Measurements from ENCODE around the gene FLT3LG.
A peak's percentile ranks its signal among the peaks of the same experiment; 100 is the strongest.

Gene FLT3LG

DNA sequence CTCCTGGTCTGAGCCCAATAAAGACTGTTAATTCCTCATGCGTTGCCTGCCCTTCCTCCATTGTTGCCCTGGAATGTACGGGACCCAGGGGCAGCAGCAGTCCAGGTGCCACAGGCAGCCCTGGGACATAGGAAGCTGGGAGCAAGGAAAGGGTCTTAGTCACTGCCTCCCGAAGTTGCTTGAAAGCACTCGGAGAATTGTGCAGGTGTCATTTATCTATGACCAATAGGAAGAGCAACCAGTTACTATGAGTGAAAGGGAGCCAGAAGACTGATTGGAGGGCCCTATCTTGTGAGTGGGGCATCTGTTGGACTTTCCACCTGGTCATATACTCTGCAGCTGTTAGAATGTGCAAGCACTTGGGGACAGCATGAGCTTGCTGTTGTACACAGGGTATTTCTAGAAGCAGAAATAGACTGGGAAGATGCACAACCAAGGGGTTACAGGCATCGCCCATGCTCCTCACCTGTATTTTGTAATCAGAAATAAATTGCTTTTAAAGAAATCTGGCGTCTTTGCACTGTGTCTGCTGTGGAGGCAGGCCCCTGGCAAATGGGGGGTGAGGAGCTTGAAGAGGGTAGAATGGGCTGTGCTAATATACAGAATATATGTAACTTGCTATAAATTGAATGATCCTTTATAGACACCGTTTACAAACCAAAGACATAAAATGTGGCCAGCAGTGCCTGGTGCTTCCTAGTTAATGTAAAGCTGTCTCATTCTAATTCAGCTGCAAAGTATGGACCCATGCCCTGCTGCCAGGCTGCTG, 18.0 kb downstream of the FLT3LG start:
- Histone ChIP-seq H3K4me3 (ENCODE audit: low read depth, low read length) (no peak overlapping the region), H3K27ac (ENCODE audit: low read depth, low read length) (no peak overlapping the region), H3K4me1 (ENCODE audit: control insufficient read depth, insufficient read depth, low read length) (0 out of 2 replicates have a peak, but pooled peaks cover under 1% of the 10 kb centered on the region), H3K9me3 (ENCODE audit: control insufficient read depth, insufficient read depth, low read depth, low read length) (no peaks in the 10 kb centered on the region), H3K27me3 (ENCODE audit: control insufficient read depth, insufficient read depth, low read length) (no peaks in the 10 kb centered on the region), H3K9ac (ENCODE audit: low read length) (no peak overlapping the region), H3K36me3 (ENCODE audit: control insufficient read depth, insufficient read depth, low read length) (peaks cover 58% of the 10 kb centered on the region)

DNA sequence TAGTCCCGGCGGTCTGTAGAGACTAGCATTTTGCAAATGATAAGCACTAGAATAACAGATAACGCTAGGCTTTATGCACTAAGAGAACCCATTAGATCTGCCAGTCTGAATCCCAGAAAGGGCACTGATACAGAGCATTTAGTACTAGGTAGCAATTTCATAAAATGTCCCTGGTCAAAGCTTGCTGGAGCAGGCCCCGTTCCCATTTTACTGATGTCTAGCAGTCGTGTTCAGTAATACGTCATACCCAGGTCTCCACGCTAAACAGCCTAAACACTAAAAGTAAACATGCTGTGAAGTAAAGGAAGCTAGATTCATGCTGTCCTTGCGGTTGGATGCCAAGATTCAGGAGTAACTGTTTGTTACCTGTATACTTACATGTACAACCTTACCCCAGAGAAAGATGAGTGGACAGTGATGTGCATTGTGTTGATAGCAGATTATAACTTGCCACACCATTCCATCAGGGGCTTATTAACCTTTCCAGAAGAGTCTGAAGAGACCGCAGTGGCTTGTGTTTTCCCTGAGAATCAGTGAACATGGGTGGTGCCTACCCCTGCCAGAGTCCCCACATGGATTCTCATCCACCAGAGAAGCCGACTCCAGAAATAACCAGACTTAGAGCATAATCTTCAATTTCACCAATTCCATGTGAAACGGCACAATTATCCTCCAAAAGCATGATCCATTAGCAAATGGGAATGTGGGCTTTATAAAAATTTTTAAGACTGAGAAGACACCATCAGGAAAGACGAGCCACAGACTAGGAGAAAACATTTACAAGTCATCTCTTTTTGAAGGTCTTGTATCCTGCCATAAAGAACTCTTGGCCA, 18.8 kb downstream of the FLT3LG start:
- Histone ChIP-seq H3K9me3 (ENCODE audit: control insufficient read depth, insufficient read depth, low read depth, low read length) (no peaks in the 10 kb centered on the region), H3K9ac (ENCODE audit: low read length) (peak overlapping the region; percentile 5), H3K36me3 (ENCODE audit: control insufficient read depth, insufficient read depth, low read length) (peaks cover 64% of the 10 kb centered on the region), H3K27ac (ENCODE audit: low read depth, low read length) (no peak overlapping the region), H3K27me3 (ENCODE audit: control insufficient read depth, insufficient read depth, low read length) (no peaks in the 10 kb centered on the region), H3K4me3 (ENCODE audit: low read depth, low read length) (no peak overlapping the region), H3K4me1 (ENCODE audit: control insufficient read depth, insufficient read depth, low read length) (peaks cover 8% of the 10 kb centered on the region)

DNA sequence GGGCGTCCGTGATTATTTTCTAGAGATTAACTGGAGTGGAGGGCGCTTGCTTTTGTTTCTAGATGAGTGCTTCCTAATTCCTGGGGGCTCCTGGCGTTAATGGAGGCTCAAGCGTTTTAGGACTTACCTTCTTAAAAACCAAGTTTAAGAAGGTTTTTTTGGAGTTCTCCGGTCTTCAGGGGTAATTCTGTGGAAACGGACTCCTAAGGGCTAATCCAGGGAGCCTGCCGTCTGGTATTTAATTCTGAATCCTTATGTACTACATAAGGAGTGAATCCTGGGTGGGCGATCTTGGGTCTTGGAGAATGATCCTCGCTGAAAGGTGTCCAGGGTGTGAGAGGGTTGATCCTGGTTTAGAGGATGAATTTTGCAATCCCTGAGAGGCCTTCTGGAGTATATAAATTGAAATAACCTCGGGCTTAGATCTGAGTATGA, 22.6 kb downstream of the FLT3LG start:
- H3K27me3 ChIP-seq (ENCODE audit: control insufficient read depth, insufficient read depth, low read length): no peaks in the 10 kb centered on the region
- H3K27ac ChIP-seq (ENCODE audit: low read depth, low read length): peak overlapping the region; percentile 95
- H3K4me3 ChIP-seq (ENCODE audit: low read depth, low read length): peak overlapping the region; percentile 87
- H3K36me3 ChIP-seq (ENCODE audit: control insufficient read depth, insufficient read depth, low read length): peaks cover 53% of the 10 kb centered on the region
- H3K9me3 ChIP-seq (ENCODE audit: control insufficient read depth, insufficient read depth, low read depth, low read length): no peaks in the 10 kb centered on the region
- H3K4me1 ChIP-seq (ENCODE audit: control insufficient read depth, insufficient read depth, low read length): peaks cover 35% of the 10 kb centered on the region
- peak overlapping the region; percentile 93 for H3K9ac ChIP-seq (ENCODE audit: low read length)

DNA sequence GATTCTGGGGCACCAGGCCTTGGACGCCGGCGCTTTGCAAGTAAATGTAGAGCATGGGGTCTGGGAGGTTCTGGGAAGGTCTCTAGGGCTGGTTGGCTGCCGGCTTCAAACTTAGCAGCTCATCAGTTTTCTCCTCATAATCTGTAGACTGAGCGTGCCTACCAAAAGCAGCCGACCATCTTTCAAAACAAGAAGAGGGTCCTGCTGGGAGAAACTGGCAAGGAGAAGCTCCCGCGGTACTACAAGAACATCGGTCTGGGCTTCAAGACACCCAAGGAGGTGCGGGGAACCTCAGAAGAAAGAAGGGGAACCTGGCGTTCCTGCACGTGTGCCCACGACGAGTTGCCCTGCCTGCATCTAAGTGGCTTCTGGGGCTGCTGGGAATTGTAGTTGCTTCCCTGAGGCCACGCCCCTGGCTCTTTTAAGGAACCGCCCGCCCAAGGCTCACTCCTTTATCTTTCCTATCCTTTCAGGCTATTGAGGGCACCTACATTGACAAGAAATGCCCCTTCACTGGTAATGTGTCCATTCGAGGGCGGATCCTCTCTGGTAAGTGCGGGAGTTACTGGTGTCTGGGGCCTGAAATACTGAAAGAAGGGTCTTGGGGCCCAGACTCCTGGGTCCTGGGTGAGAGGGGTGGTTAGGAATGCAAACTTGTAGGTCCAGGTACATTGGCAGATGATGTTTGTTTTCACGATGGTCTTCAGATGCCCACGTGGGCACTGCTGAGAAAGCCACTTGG, 23.2 kb downstream of the FLT3LG start:
- H3K27ac ChIP-seq (ENCODE audit: low read depth, low read length): peak overlapping the region; percentile 95
- peak overlapping the region; percentile 87 for H3K4me3 ChIP-seq (ENCODE audit: low read depth, low read length)
- H3K4me1 ChIP-seq (ENCODE audit: control insufficient read depth, insufficient read depth, low read length): peaks cover 35% of the 10 kb centered on the region
- H3K27me3 ChIP-seq (ENCODE audit: control insufficient read depth, insufficient read depth, low read length): no peaks in the 10 kb centered on the region
- no peaks in the 10 kb centered on the region for H3K9me3 ChIP-seq (ENCODE audit: control insufficient read depth, insufficient read depth, low read depth, low read length)
- H3K9ac ChIP-seq (ENCODE audit: low read length): peak overlapping the region; percentile 93
- peaks cover 46% of the 10 kb centered on the region for H3K36me3 ChIP-seq (ENCODE audit: control insufficient read depth, insufficient read depth, low read length)

DNA sequence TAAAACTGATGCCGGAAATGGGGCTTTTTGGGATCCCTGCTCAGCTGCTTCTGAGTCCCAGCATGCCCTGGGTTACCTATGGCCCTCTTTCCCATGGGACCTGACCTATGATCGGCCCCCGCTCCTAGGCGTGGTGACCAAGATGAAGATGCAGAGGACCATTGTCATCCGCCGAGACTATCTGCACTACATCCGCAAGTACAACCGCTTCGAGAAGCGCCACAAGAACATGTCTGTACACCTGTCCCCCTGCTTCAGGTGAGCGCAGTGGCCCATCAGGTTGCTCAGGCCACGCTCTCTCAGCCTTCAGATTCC, 23.7 kb downstream of the FLT3LG start:
- no peak overlapping the region for H3K27ac ChIP-seq (ENCODE audit: low read depth, low read length)
- peaks cover 35% of the 10 kb centered on the region for H3K4me1 ChIP-seq (ENCODE audit: control insufficient read depth, insufficient read depth, low read length)
- no peaks in the 10 kb centered on the region for H3K27me3 ChIP-seq (ENCODE audit: control insufficient read depth, insufficient read depth, low read length)
- no peaks in the 10 kb centered on the region for H3K9me3 ChIP-seq (ENCODE audit: control insufficient read depth, insufficient read depth, low read depth, low read length)
- peaks cover 41% of the 10 kb centered on the region for H3K36me3 ChIP-seq (ENCODE audit: control insufficient read depth, insufficient read depth, low read length)
- peak overlapping the region; percentile 87 for H3K4me3 ChIP-seq (ENCODE audit: low read depth, low read length)
- peak overlapping the region; percentile 93 for H3K9ac ChIP-seq (ENCODE audit: low read length)

DNA sequence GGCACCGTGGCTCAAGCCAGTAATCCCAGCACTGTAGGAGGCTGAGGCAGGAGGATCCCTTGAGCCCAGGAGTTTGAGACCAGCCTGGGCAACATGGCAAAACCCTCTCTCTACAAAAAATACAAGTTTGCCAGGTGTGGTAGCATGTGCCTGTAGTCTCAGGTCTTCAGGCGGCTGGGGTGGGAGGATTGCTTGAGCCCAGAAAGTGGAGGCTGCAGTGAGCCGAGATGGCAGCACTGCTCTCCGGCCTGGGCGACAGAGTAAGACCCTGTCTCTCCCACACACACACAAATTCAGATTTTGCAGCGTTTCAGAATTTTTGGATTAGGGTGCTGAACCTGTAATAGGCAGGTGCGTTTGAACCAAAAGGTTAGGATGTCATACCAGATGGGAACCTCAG, 24.5 kb downstream of the FLT3LG start:
- Histone ChIP-seq H3K27ac (ENCODE audit: low read depth, low read length) (no peak overlapping the region), H3K4me1 (ENCODE audit: control insufficient read depth, insufficient read depth, low read length) (peaks cover 35% of the 10 kb centered on the region), H3K36me3 (ENCODE audit: control insufficient read depth, insufficient read depth, low read length) (peaks cover 40% of the 10 kb centered on the region), H3K9ac (ENCODE audit: low read length) (peak overlapping the region; percentile 93), H3K4me3 (ENCODE audit: low read depth, low read length) (peak overlapping the region; percentile 87; the same call in 1 of the 2 replicates), H3K27me3 (ENCODE audit: control insufficient read depth, insufficient read depth, low read length) (no peaks in the 10 kb centered on the region), H3K9me3 (ENCODE audit: control insufficient read depth, insufficient read depth, low read depth, low read length) (no peaks in the 10 kb centered on the region)

DNA sequence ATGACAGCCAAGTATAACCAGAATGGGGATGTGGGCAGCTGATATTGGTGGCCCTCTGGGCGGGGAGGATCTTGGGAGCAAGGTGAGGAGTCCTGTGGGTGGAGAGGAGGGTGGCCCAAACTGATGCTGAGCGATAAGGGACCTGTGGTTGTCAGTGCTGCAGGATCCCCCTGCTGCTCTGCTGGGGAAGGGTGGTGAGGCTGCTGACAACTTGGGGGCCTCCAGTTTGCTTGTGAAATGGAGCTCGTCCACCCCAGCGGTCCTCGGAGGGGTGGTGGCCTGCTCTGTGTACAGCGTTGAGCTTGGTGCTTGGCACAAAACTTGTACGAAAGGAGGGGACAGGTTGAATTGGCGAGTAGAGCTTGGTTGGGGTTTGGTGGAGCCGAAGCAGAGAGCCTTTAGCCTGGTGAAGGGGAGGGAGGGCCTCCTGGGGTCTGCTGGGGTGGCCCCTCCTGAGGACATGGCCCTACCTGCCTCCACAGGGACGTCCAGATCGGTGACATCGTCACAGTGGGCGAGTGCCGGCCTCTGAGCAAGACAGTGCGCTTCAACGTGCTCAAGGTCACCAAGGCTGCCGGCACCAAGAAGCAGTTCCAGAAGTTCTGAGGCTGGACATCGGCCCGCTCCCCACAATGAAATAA, 25.1 kb downstream of the FLT3LG start:
- Histone ChIP-seq H3K9me3 (ENCODE audit: control insufficient read depth, insufficient read depth, low read depth, low read length) (no peaks in the 10 kb centered on the region), H3K27me3 (ENCODE audit: control insufficient read depth, insufficient read depth, low read length) (no peaks in the 10 kb centered on the region), H3K9ac (ENCODE audit: low read length) (peak overlapping the region; percentile 43), H3K4me3 (ENCODE audit: low read depth, low read length) (no peak overlapping the region), H3K4me1 (ENCODE audit: control insufficient read depth, insufficient read depth, low read length) (peaks cover 35% of the 10 kb centered on the region), H3K27ac (ENCODE audit: low read depth, low read length) (no peak overlapping the region; the same call in 1 of the 2 replicates), H3K36me3 (ENCODE audit: control insufficient read depth, insufficient read depth, low read length) (peaks cover 40% of the 10 kb centered on the region)

DNA sequence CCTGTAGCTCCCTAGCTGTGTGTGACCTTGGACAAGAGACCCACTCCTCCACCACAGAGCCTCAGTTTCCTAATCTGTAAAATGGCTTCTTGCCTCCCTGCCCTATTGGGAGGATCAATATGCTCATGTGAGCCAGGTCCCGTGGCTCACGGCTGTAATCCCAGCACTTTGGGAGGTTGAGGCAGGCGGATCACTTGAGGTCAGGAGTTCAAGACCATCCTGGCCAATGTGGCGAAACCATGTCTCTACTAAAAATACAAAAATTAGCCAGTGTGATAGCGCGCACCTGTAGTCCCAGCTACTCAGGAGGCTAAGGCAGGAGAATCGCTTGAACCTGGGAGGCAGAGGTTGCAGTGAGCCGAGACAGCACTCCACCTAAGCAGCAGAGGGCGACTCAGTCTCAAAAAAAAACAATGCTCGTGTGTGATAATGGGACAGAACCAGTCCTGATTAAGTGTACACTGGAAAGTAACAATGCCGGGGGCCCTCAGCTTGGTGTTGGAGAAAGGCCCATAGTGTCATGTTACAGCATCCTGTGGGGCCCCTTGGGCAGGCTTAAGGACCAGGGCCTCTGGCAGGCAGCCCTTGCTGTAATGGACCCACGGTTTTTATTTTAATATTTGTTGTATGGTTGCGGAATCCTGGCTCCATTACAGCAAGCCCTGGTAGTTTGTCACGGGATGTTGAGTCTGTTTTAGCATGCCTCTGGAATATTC, 29.0 kb downstream of the FLT3LG start:
- H3K27me3 ChIP-seq (ENCODE audit: control insufficient read depth, insufficient read depth, low read length): no peaks in the 10 kb centered on the region
- H3K36me3 ChIP-seq (ENCODE audit: control insufficient read depth, insufficient read depth, low read length): peaks cover 23% of the 10 kb centered on the region
- H3K4me3 ChIP-seq (ENCODE audit: low read depth, low read length): no peak overlapping the region
- H3K27ac ChIP-seq (ENCODE audit: low read depth, low read length): no peak overlapping the region
- H3K9ac ChIP-seq (ENCODE audit: low read length): no peak overlapping the region
- H3K9me3 ChIP-seq (ENCODE audit: control insufficient read depth, insufficient read depth, low read depth, low read length): no peaks in the 10 kb centered on the region
- H3K4me1 ChIP-seq (ENCODE audit: control insufficient read depth, insufficient read depth, low read length): peaks cover 25% of the 10 kb centered on the region

DNA sequence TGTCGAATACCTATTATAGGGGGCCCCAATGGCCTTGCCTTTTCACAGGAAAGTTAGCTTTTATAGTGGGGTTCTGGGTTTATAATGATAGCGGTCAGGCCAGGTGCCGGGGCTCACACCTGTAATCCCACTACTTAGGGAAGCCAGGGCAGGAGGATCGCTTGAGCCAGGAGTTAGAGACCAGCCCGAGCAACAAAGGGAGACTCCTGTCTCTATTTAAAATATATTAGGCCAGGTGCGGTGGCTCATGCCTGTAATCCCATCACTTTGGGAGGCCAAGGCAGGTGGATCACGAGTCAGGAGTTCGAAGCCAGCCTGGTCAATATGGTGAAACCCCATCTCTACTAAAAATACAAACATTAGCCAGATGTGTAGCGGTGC, 29.6 kb downstream of the FLT3LG start:
- Histone ChIP-seq H3K4me3 (ENCODE audit: low read depth, low read length) (no peak overlapping the region), H3K9me3 (ENCODE audit: control insufficient read depth, insufficient read depth, low read depth, low read length) (peaks cover 2% of the 10 kb centered on the region; the same call in 1 of the 2 replicates), H3K27ac (ENCODE audit: low read depth, low read length) (no peak overlapping the region), H3K36me3 (ENCODE audit: control insufficient read depth, insufficient read depth, low read length) (peaks cover 18% of the 10 kb centered on the region), H3K4me1 (ENCODE audit: control insufficient read depth, insufficient read depth, low read length) (peaks cover 23% of the 10 kb centered on the region), H3K9ac (ENCODE audit: low read length) (no peak overlapping the region), H3K27me3 (ENCODE audit: control insufficient read depth, insufficient read depth, low read length) (no peaks in the 10 kb centered on the region)

DNA sequence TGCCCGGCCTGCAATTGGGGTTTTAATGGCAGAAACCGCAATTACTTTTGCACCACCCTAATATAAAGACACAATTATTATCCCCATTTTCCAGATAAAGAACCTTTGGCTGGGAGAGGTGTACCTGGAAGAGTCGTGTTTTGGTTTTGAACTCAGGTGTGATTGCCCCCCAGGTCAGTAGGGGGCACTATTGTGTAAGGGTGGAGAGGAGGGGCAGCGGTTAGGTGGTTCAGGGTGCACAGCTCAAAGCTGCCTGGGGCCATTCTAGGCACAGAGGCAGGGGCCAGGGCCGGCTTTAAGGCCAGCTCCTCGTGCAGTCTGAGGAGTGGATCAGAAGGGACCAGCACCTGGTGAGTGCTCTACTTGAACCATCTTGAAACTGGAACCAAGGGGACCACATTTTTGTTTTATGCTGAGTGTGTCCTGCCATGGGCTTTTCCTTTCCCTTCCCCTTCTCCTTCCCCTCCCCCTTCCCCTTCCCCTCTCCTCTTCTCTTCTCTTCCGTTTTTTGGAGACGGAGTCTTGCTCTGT, 32.6 kb downstream of the FLT3LG start:
- Histone ChIP-seq H3K9ac (ENCODE audit: low read length) (no peak overlapping the region), H3K4me3 (ENCODE audit: low read depth, low read length) (0 out of 2 replicates have a peak overlapping the region, but pooled peaks have one; percentile 4), H3K27ac (ENCODE audit: low read depth, low read length) (no peak overlapping the region), H3K36me3 (ENCODE audit: control insufficient read depth, insufficient read depth, low read length) (no peaks in the 10 kb centered on the region), H3K27me3 (ENCODE audit: control insufficient read depth, insufficient read depth, low read length) (no peaks in the 10 kb centered on the region), H3K4me1 (ENCODE audit: control insufficient read depth, insufficient read depth, low read length) (0 out of 2 replicates have a peak, but pooled peaks cover 3% of the 10 kb centered on the region), H3K9me3 (ENCODE audit: control insufficient read depth, insufficient read depth, low read depth, low read length) (peaks cover 2% of the 10 kb centered on the region; the same call in 1 of the 2 replicates)

All from HUES6 (cell line).